Stimulated activated CD4-positive, alpha-beta T cell treated with anti-CD3 and anti-CD28 coated beads, Interleukin-4, amount 100 ng/mL, for 4 hours (primary cell): ENCODE data around the gene UBL3.

Source experiments
- DNase-seq, 2 experiments: peaks; one replicate each; pipeline ENCODE4 v3.0.0-alpha.2; 2020

Gene UBL3

DNA sequence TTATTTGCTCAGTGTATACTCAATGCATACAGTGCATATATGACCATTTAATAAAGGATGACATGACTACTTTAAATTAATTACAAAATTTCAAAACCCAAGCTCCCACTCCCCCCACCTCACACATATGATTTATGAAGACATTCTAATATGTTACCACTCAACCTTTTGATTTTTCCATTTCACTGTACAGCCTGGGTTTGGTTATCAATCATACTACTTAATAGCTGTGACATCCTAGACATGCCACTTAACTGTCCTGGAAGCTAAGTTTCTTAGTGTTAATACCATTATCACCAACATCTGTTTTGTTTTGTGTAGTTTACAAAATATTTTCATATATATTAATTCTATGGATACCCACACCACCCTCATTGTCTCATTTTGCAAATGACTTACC lies 42.2 kb downstream of the UBL3 start:
- DNase-seq, result no peak

DNA sequence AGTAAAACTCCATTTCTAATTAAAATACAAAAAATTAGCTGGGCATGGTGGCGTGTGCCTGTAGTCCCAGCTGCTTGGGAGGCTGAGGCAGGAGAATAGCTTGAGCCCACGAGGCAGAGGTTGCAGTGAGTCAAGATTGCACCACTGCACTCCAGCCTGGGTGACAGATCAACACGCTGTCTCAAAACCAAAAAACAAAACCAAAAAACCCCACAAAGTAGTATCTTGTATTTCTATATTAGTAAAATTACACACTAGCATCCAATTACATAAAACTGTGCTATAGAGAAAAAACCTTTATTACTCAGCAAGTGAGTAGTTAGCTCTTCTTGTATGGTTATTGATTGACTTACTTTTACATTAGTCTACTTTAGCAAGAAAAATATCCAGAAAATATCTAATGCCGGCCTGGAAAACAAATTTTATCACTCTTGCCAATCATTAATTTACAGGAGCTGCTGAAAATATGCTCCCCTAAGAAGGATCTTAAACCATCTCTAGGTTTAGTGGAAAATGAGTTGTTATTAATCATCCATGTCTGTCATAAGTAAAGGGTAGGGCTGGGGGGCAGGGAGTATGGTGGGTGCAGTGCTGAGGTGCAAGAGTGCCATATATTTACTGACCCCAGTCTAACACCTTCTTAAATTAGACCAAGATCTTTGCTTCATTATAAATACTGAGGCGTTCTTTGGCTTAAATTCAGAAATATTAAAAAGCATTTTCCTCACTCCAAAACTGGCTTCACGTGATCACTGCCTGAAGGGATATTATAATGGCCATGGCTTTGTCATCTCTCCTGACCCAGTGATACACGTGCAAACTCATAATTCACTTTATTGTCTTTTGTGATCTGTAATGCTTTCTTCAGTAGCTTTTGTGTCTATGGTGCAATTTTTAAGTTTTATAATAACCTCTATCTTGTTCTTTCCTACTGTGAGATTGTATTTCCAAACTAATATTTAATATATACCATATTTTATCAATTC lies 44.1 kb downstream of the UBL3 start:
- DNase-seq, result no peak

DNA sequence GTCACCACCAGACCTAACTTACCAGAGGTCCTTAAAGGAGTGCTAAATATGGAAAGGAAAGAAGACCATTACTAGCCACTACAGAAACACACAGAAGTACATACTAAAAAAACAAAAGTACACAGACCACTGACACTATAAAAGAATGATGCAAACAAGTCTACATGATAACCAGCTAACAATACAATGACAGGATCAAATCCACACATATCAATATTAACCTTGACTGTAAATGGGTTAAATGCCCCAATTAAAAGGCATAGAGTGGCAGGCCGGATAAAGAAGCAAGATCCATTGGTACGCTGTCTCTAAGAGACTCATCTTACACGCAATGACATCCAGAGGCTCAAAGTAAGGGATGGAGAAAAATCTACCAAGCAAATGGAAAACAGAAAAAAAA lies 47.2 kb downstream of the UBL3 start:
- no peak for DNase-seq

DNA sequence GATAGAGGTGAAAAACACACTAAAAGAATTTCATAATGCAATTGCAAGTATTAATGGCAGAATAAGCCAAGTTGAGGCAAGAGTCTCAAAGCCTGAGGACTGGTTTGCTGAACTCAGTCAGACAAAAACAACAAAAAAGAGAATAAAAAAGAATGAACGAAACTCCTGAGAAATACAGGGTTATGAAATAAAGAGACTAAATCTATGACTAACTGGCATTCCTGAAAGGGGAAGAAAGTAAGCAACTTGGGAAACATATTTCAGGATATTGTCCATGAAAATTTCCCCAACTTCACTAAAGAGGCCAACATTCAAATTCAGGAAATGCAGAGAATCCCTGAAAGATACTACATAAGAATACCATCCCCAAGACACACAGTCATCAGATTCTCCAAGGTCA lies 47.8 kb downstream of the UBL3 start:
- no peak for DNase-seq

DNA sequence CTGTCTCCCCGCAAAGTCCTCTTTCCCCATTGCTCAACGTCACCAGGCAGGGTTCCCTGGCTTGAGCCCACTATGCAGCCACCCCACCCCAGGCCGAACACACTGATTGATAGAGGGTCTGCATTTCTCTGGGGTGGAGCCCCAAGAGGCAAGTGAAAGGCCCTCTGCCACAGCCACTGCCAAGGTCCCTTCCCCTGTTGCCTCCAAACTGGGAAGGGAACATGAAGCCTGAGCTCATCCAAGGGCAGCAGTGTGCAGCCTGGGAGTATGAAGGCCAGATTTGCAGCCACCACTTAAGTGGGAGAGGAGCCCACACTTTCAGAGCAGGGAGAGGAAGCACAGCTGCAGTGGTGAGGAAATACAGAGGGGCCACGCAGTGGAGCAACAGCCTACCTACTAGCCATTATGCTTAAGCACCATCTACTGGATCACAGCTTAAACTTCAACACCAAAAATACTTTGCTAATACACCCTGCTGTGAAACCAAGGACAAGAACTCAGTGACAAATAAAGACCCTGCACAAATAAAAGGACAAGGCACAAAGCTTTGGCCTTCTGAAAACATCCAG lies 48.6 kb downstream of the UBL3 start:
- DNase-seq, result no peak

DNA sequence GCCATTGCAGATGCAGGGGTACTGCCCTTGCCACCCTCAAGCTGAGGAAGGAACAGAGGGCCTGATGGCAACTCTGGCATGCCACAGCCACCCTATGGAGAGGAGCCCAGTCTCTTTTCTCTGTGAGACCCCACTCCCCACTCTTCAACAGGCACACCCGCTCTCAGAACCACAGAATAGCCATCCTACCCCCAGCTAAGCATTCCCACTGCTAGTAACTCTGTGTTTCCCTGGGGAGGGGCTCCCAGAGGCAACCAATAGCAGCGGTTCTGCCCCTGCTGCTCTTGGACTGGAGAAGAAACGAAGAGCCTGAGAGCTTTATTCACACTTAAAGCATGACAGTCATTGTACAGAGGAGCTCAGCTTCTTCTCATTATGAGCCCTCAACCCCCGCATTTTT lies 49.3 kb downstream of the UBL3 start:
- no peak for DNase-seq

DNA sequence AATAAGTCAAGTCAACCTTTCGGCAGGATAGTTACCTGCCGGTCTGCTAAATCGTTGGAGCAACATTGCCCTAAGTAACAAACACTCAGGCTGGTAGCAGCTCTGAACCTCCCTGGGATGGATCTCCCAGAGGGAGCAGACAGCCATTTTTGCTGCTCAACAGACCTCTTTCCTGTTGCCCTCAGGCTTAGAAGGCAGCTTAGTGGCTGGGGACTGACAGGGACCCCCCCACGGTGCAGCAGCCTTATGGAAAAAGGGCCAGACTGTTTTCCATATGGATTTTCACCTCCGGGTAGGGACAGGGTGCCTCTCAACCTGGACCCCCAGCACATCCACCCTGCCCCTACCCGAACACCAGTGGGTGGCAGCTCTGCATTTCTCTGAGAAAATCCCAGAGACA lies 49.7 kb downstream of the UBL3 start:
- no peak for DNase-seq

DNA sequence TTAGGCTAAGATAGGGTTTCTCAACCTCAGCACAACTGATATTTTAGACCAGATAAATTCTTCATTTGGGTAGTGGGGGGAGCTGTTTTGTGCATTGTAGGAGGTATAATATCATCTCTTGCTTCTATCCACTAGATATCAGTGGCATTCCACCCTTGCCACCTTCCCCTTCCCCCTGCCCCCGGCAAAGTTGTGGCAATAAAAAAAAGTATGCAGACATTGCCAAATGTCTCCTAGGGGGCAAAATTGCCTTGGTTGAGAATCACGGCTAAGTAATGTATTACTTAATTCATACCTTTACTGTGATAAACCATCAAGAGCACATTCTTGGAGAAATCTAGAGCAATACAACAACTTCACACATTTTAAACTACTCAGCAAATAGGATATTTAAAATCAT lies 51.4 kb downstream of the UBL3 start:
- no peak for DNase-seq

DNA sequence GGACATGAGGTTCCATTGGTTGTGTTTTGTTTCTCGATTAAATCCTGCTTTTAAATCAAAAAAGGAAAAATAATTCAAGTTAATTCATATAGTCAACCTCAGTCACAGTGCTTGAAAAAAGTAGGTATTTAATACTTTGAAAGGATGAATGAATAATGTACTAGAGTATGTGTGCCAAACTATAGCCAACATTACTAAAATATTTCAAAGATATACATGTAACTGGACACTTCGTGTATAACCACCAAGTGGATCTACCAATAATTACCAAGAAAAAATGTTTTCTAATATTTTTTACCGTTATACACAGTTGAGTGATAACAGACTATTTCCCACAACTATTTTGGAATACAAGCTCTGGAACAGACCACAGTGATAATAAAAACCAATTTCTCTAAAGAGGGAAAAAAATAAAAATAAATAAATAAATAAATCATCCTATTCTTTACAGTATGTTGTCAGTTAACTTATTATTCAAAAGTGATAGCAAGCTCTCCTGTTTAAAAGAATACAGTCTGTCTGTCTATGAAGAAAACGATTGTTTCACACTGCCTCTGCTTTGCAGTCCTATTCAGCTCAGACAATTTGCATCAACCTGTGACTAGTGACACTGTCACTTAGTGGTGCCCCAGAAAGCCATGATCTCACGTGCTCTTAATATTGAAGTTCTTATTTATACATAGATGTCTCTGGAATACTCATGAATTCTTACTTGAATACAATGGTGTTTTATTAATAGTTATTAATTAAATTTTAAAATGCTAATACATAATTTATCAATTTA lies 58.2 kb downstream of the UBL3 start:
- no peak for DNase-seq

DNA sequence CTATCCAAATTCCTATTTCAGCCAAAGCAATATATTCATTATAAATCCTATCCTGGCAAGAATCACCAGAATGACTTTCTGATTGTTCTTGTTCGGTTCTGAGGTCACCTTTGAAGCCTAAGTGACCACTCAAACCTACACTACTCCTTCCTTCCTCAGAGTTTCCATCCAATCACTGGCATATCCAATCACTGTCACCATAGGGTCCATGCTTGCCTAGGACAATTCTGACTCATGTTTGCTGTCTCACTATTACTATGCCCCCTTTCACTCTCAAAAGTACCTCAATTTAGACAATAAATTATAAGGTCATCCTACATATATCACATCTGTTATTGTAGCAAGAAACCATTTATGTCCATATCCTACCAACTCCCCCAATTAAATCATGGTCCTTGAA lies 58.9 kb downstream of the UBL3 start:
- no peak for DNase-seq

DNA sequence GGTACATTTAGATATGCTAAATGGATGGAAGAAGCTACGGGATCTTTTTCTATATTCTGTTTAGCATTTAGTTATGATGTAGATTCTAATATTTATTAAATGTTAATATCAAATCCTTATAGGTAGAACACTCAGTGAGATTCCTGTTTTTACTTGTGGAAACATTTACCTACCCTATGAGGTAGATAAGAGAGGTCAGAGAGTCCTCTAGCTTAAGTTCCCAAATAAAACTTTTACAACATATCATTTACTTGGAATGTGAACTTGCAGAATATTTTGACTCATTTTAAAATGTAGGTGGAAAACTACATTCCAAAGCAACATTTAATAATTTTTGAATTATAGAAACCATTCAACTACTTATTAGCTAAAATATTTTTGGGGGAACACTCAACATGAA lies 63.7 kb downstream of the UBL3 start:
- no peak for DNase-seq

DNA sequence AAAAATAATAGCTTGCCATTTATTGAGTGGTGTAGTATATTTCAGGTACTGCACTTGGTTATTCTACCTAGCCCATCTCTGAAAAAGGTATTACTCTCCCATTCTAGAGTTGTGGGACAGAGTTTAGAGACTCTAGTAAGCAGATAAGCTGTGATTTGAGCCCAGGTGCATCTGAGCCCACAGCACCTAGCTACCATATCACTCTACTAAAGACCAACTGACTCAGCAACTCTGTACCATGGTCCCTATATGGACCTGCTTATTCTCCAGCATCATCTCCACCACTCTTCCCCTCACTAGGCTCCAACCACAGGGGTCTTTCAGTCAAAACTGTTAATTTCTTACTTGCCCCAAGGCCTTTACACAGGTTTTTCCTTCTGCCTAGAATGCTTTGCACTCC lies 64.4 kb downstream of the UBL3 start:
- no peak for DNase-seq

DNA sequence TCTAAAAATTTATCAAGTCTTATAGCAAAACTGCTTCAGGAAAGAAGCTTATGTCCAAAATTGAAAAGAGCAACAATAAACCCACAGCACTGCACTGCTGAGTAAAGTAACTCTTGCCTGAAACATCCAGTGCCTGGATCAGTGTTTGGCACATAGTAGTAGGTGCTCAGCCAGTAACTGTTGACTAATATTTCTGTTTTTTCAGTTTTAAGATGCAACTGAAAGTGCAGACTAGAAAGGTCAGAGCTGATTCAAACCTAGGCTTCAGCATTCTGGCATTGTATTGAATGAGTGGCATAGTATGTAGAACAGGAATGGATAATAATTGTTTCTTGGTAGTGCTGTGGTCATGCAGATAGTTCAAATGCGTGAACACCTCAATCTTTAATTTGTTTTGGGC lies 67.6 kb downstream of the UBL3 start:
- DNase-seq, result no peak

DNA sequence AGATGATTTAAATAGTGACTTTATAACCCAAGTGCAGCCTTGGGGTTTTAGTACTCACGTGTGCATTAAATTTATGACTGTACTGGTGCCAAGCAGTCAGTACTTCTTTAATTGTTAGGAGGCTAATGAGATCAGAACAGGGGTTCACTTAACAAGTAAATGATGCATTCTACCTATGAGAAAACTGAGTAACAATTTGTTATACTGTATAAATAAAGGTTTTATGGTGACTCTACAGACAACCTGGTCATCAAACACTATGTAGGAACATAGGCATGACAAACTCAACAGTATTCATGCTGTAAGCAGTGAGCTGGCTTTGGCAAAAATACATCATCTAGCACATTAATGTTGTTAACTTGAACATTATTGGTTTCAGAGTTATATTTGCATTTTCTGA lies 75.6 kb downstream of the UBL3 start:
- no peak for DNase-seq

DNA sequence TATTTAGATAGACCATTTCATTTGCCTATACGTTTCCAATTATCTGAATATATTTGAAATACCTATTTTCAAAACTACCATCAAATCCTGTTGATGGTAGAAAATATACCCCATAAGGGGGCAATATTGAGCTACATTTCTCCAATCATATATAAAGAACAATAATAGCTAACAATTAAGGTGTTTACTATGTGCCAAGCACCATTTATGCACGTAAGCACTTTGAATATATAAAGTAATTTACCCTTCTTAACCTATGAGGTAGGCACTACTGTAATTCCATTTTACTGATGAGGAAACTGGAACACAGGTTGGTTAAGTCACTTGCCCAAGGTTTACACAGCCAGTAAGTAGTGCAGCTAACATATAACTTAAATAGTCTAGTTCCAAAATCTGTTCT lies 79.2 kb downstream of the UBL3 start:
- DNase-seq, result no peak

DNA sequence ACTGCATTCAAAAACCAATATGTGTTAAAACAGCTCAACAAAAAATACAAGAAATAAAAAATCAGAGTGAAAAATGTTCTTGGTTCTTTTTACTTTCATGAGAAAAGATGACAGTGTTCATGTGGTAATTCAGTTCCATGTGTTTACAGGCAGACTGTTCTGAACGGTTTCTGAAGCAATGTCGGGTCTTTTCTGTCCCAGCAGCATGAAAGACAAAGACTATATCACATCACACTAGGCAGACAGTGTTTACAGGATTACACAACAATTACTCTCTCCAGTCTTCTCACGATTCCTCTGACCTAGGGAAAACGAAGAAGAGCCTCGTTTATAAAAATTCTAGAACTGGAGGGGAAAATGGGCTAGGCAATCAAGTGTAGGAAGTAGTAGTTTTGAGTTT lies 83.4 kb downstream of the UBL3 start:
- DNase-seq, result no peak

DNA sequence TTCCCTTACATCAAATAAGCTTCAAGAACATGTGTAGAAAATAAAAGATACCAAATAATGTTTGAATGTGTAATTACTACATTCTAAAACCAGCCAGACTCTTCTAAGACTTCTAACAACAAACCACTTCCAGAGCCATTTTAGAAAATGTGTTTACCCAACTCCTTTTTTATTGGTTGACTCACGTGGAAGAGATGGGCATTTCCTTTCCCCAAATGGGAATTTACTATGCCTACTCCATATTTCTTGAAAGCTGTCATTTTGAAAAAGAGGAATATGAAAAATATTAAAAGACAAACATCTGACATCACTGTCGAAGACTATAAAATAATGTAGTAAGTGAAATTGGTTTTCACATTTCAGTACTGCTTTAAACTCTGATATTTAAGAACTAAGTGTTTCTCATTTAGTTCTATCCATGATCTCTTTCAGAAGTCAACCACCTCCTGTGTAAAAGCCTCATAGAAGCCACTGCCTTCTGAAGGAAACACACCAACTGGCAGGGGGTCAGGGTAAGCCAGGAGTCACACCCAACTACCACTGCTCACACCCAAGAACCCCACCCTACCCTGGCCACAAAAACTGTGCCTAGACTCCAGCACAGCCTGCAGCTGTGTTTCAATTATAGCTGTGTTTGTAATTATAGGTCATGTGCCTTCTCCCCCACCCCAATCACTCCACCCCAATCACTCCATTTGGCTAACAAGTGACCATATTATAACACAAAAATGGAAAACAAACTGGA lies 86.8 kb downstream of the UBL3 start:
- no peak for DNase-seq

DNA sequence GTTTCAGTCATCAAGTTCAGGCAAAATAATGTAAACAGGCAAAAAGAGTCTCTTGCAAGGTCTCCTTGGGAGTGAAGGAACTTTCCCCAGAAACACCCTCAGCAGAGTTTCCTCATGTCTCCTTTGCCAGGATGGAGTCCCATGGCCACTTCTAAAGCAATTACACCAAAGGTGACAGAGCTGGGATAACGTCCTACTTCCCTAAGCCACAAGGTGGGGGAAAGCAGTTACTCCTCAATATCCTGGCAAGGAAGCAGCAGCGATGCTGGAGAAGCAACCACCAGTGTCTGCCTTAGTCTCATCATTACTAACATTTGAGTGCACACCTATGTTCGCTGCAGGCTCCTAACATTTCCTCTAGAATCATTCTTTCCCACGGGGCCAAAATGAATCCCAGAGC lies 88.6 kb downstream of the UBL3 start:
- no peak for DNase-seq

DNA sequence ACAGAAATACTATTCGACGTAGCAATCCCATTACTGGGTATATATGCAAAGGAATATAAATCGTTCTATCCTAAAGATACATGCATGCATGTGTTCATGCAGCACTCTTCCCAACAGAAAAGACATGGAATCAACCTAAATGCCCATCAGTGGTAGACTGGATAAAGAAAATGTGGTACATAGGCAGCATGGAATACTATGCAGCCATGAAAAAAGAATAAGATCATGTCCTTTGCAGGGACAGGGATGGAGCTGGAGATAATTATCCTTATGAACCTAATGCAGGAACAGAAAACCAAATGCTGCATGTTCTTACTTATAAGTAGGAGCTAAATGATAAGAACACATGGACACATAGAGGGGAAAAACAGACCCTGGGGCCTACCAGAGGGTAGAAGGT lies 89.3 kb downstream of the UBL3 start:
- DNase-seq, result no peak

DNA sequence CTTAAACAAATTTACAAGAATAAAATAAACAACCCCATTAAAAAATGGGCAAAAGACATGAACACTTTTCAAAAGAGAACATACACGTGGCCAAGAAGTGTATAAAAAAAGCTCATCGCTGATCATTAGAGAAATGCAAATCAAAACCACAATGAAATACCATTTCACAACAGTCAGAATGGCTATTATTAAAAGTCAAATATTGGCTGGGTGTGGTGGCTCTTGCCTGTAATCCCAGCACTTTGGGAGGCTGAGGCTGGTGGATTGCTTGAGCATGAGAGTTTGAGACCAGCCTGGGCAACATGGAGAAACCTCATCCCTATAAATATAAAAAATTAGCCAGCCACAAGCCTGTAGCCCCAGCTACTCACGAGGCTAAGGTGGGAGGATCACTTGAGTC lies 89.9 kb downstream of the UBL3 start:
- no peak for DNase-seq

DNA sequence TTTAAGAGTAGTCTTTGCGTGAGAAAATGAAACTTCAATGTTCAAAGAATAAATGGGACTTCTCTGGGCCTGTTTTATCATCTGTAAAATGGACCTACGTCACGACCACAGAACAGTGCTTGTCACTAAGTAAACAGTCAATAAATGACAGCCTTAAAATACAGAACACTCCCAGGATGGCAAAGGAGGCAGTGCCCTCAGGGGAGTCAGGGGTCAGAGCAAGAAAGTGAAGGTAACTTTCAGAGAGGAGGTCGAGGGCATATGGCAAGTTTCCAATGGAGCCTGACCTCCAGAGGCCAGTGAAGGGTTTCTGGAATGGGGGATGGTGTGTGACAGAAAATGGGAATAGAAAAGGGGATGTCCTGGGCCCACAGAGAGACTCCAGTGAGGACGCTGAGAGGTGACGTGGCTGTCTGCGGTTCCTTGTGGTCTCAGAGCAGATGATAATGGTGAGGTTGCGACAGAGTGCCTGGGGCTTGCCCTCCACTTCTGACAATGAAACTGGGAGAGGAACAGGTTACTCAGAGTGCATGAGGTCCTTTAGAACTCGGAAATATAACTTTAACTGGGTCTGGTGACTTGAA lies 91.8 kb downstream of the UBL3 start:
- DNase-seq, result peak; percentile 45 to 58

DNA sequence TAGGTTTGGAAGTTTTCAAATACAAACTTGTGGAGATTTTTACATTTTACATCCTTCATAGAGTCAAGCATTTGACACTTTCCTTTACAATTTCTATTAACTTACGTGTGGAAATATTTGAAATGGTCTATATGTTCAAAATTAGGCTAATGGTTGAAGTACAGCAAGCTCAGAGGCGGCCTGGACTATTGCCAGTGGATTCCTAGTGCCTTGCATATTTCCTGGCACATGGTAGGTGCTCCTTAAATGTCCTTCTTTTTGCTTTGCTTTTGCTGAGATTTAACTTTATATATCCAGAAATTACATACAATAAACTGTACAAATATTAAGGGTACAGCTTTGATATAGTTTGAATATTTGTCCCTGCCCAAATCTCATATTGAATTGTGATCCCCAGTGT lies 93.9 kb downstream of the UBL3 start:
- no peak for DNase-seq

DNA sequence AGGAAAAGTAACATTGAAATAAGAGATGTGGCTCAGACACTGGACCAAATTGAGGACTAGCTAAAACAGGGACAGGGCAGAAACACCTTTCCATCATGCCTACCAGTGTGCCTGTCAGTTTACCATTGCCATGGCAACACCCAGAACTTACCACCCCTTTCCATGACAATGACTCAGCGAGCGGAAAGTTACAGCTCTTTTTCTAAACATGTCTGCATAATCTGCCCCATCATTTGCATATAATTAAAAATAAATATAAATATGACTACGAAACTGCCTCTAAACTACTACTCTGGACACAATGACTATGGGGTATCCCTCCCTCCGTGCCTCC lies 96.0 kb downstream of the UBL3 start:
- DNase-seq, result peak in 1 of 2 experiments; percentile 30
